LNCaP clone FGC (cell line): ENCODE results near the gene LYPD8.
A peak's percentile ranks its signal among the peaks of the same experiment; 100 is the strongest.

Experiments
- DNase-seq: peaks from one replicate; pipeline ENCODE4 v3.0.0-alpha.2; 2011; ENCODE audit warnings: low read depth
- H3K4me3 ChIP-seq: 2 replicates; pipeline ENCODE4 v1.5.1; 2011; ENCODE audit warnings: mild to moderate bottlenecking, low read depth, low read length, control low read depth
- TF ChIP-seq, protein P1 (sequence below): IDR thresholded peaks from 2 replicates; pipeline ENCODE4 v1.5.1; 2012; ENCODE audit warnings: mild to moderate bottlenecking; ENCODE audit not compliant: control insufficient read depth, insufficient read depth; ENCODE audit errors: extremely low read depth

Gene LYPD8

DNA sequence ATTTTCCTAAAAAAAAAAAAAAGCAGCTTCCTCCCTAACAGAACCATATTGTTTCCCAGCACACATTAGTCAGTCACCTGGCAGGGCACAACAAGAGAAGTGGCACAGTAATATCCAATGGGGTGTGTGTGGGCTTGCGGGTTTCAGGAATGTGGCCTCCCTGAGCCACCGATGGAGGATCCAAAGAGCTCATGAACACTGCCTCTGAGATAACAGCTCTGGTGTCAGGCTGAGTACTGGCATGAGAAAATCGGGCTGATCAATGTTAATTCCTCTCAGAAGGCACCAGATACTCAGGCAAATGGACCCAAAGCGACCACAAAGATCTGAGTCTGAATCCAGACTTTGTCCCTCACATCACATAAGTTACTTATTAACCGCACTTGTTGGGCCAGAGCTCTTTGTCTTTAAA is 2.2 kb upstream of the LYPD8 start:
- H3K4me3 ChIP-seq, result no peak overlapping the region
- TF ChIP-seq, protein P1, sequence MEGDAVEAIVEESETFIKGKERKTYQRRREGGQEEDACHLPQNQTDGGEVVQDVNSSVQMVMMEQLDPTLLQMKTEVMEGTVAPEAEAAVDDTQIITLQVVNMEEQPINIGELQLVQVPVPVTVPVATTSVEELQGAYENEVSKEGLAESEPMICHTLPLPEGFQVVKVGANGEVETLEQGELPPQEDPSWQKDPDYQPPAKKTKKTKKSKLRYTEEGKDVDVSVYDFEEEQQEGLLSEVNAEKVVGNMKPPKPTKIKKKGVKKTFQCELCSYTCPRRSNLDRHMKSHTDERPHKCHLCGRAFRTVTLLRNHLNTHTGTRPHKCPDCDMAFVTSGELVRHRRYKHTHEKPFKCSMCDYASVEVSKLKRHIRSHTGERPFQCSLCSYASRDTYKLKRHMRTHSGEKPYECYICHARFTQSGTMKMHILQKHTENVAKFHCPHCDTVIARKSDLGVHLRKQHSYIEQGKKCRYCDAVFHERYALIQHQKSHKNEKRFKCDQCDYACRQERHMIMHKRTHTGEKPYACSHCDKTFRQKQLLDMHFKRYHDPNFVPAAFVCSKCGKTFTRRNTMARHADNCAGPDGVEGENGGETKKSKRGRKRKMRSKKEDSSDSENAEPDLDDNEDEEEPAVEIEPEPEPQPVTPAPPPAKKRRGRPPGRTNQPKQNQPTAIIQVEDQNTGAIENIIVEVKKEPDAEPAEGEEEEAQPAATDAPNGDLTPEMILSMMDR, result no peak
- DNase-seq, result no peak

DNA sequence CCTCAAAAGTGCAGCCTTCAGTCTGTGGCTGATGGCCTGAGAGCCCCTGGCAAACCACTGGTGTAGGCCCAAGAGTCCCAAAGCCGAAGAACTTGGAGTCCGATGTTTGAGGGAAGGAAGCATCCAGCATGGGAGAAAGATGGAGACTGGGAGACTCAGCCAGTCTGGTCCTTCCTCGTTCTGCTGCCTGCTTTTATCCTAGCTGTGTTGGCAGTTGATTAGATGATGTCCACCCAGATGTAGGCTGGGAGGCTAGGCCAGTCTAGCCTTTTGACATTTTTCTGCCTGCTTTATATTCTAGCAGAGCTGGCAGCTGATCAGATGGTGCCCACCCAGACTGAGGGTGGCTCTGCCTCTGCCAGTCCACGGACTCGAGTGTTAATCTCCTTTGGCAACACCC is 1.1 kb upstream of the LYPD8 start:
- H3K4me3 ChIP-seq, result no peak overlapping the region
- no peak for DNase-seq
- TF ChIP-seq, protein P1, result no peak

DNA sequence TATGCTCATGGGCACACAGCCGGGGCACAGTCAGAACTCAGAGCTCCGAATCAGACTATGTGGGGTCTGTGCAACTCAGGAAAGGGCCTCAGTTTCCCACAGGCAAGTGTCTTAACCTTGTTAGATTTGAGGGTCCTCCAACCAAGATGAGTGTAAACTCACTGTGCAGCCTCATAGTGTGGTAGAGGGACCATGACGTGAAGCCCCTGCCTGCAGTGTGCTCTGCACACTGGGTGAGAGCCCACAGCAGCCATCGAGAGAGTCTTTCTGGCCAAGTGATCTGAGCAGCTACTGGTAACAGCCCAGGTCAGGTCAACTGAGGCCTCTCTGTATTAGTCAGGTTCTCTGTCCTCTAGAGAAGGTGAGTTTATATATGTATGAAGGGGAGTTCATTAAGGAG is 592 bp upstream of the LYPD8 start:
- no peak overlapping the region for H3K4me3 ChIP-seq
- TF ChIP-seq, protein P1, result no peak
- no peak for DNase-seq

DNA sequence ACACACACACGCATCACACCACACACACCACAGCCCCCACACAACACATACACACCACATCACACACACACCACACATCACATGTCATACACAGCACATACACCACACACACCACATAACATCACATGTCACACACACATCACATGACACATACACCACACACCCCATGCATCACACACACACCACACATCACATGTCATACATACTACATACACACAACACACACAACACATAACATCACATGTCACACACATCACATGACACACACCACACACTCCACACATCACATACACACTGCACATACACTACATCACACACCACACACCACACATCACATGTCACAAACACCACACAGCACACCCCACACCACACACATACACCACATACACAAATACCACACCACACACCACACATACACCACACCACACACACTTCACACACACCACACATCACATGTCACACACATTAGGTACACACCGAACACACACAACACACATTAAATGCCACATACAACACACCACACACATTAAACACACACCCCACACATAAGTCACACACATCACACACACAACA is 1.8 kb downstream of the LYPD8 start:
- TF ChIP-seq, protein P1, result no peak
- no peak for DNase-seq
- H3K4me3 ChIP-seq, result no peak overlapping the region

DNA sequence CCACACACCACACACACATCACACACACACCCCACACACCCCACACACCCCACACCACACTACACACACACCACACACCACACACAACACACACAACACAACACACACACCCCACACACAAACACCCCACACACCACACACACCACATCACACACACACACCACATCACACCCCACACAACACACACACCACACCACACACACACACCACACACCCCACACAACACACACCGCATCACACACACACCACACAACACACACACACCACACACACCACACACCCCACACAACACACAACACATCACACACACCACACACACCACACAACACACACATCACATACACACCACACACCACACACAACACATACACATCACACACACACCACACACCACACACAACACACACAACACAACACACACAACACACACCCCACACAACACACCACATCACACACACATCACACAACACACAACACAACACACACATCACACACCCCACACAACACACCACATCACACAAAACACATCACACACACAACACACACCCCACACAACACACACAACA is 2.4 kb downstream of the LYPD8 start:
- no peak for DNase-seq
- no peak overlapping the region for H3K4me3 ChIP-seq
- TF ChIP-seq, protein P1, result no peak

DNA sequence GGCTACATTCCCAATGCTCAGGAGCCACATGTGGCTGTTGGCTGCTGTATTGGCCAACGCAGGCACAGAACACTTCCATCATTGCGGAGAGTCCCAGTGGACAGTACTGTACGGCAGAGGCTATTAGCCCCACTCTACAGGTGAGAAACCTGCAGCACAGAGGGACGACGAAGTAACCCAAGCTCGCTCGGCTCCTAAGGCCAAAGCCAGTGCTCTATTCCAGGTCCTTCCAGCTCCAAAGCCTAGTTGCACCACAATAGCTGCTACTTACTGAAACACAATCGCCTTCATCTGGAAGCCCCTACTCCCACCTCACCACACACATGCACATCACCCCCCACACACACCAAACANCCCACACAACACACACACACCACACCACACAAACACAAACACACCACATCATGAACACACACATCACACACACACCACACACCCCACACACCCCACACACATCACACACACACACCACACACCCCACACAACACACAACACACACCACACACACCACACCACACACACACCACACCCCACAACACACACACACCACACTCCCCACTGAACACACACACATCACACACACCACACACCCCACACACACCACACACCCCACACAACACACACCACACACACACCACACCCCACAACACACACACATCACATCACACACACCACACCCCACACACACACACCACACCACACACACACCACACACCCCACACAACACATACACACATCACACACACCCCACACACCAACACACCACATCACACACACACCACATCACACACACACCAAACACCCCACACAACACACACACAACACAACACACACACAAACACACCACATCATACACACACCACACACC is 3.2 kb downstream of the LYPD8 start:
- TF ChIP-seq, protein P1, result no peak
- peak; percentile 15 for DNase-seq

More for the DNA sequence above, 3.2 kb downstream of the LYPD8 start:
- no peak overlapping the region for H3K4me3 ChIP-seq
